GM19099 (cell line): ENCODE measurements around the gene KLHL21.

Experiments used
- POLR2A ChIP-seq: IDR thresholded peaks from 3 replicates; pipeline ENCODE4 v1.6.1; 2011; ENCODE audit warnings: low read depth; ENCODE audit not compliant: insufficient read length; ENCODE audit errors: extremely low read depth

Gene KLHL21, protein sequence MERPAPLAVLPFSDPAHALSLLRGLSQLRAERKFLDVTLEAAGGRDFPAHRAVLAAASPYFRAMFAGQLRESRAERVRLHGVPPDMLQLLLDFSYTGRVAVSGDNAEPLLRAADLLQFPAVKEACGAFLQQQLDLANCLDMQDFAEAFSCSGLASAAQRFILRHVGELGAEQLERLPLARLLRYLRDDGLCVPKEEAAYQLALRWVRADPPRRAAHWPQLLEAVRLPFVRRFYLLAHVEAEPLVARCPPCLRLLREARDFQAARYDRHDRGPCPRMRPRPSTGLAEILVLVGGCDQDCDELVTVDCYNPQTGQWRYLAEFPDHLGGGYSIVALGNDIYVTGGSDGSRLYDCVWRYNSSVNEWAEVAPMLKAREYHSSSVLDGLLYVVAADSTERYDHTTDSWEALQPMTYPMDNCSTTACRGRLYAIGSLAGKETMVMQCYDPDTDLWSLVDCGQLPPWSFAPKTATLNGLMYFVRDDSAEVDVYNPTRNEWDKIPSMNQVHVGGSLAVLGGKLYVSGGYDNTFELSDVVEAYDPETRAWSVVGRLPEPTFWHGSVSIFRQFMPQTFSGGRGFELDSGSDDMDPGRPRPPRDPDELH

DNA sequence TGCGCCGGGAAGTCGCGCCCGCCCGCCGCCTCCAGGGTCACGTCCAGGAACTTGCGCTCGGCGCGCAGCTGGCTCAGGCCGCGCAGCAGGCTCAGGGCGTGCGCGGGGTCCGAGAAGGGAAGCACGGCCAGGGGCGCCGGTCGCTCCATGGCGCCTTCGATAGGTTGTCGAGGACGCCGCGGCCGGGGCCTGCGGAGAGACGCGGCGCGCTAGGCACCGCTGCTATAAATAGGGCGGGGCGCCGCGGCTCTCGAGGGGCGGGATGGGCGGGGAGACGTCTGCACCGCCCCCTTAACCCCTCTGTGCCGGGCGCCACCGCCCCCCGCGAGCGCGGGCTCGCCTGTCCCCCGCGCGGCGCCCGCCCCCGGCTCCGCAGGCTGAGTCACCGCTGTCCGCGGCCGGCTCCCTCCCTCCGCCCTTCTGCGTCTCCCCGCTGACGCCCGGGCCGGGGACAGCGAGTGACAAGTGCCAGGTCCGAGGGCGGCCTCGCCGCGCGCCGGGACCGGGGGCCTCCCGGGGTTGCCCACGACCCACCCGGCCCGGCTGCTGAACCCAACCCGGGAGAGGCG, at the start of gene KLHL21:
TSS of gene KLHL21 (minus strand) at position 201 of the 569 bp plus-strand sequence. CDS start at position 149, 52 bp downstream.
- peak; percentile 90 for TF ChIP-seq POLR2A

DNA sequence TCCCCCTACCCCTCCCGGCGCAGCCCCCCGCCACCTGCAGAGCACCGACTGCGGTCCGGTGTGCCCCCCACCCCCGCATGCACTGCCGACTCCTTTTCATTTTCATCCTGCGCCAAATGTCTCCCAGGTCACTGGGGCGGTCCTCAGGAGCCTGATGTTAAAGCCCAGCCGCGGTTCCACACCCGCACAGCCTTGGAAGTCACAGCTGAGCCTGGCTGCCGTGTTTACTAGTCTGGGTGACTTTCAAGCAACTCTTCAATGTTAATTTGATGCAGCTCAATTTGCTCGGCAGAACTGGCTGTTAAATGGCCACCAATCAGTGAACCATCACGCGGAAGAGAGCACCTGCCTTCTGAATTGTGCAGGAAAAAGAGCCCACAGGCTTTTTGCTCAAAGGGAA, 49.2 kb upstream of the KLHL21 start:
- no peak for TF ChIP-seq POLR2A

DNA sequence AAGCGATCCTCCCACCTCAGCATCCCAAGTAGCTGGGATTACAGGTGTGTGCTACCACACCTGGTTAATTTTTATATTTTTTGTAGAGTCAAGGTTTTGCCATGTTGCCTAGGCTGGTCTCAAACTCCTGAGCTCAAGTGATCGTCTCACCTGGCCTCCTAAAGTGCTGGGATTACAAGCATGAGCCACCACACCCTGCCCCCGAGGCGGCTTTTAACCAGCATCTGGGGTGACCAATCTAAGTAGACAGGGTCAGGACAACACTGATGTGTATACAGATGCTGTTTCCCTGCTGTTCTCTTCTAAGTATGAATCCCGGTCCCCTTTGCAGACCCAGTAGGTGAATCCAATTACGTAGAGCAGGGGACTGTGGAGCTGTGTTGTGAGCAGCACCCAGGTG, 45.9 kb upstream of the KLHL21 start:
- no peak for TF ChIP-seq POLR2A

DNA sequence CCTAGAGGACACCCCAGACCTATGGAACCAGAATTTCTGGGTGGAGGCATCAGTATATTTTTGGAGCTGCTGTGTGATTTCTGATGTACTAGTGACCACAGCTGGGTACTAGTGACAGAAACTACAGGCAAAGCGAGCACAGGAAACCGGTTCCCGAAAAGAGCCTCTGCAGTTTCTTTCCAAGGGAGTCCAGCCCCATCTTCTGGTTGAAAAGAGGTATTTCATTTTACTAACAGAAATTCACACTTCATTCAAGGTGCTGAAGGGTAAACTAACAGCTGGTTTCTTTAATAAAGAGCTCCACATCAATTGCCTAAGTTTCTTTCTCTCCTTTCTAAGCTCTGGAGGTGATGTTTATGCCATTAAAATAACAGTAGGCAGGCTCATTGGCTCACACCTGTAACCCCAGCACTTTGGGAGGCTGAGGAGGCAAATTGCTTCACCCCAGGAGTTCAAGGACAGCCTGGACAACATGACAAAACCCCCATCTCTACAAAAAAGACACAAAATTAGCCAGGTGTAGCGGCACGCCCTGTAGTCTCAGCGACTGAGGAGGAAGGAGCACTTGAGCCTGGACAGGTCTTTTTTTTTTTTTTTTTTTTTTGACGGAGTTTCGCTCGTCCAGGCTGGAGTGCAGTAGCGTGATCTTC, 44.0 kb upstream of the KLHL21 start:
- no peak for TF ChIP-seq POLR2A

DNA sequence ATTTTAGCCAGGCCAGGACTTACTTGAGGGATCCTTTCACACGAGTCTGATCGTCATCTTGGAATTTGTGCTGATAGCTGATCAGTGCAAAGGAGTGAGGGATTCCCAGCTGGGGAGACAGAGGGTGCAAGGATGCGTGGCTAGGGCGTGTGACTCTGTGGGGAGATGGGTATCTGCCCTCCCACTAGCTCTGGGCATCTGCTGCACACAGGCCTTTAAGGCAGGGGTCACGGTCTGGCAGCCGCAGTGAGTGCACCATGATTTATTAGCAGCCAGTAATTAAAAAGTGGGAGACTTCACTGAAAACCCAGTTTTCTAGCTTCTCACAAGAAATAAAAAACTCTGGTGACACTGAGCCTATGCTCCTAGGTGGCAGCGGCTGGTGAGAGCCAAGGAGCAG, 42.3 kb upstream of the KLHL21 start:
- no peak for TF ChIP-seq POLR2A

DNA sequence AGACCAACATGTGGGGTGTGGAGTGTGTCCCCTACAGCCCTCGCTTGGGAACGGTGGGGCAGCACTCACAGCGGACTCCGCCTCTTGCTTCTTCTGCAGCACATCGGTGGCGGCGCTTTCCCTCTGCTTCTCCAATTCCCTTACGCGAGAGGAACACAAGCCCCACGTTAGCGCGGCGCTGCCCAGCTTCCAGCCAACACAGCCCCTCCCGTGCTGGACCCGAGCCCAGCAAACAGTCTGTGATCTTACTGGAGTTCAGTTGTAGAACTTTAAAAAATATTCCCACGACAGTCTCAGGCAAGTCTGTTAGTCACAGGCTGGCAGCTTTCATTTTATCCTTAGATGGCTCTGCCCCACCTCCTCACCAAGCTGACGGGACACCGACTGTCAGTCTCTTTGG, 35.6 kb upstream of the KLHL21 start:
- TF ChIP-seq POLR2A: no peak

DNA sequence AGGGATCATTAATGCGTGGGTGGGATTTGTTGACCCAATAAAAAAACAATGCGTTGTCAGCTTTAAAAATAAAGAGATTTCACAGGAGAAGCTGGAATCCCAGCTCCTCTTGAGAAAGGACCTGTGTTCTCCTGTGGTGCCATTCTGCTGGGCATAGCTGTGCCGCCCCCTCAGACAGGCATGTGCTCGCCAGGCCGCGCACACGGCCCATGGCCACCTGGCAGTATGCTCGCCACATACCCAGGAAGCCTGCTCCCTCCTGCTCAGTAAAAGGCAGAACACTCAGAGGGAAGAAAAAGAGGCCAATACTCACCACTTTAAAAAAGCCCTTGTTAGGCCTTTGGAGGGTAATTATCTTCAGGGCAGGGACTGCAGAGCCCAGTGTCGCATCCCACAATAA, 35.1 kb upstream of the KLHL21 start:
- no peak for TF ChIP-seq POLR2A

DNA sequence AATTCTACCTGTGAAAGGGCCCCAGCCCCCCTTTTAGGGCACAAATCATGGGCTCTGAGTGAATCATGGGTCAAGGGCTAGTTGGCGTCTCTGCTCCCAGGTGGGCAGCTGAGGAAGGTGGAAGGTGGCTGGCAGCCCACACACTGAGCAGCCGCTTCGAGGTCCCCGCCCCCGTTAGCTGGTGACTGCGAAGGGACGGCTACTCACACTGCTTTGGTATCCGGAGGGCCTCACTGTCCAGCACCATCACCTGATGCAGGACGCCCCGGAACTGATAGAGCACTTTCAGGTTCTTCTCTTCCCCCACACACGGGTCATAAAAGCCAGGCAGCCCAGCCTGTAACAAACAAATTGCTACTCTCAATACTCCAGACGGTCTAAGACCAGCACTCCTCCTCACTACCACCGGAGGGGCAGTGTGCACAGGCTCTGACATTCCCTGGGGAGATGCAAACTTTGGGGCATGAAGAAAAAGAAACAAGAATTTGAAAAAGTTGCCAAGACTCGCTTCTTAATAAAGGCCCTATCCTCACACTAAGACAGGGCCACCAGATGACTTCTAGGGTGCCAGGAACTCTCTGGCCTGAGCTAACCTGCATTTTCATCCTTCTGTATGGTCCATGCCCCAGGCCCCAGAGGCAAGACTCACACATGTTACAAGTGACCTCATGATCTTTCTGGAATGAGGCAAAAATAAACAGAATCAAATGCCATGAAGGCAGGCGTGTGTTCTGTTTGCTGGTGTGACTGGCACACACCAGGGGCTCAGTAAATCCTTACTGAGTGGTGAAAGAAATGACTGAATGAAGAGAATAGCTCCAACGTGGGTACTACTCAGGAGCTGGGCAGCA, 33.5 kb upstream of the KLHL21 start:
- TF ChIP-seq POLR2A: no peak

DNA sequence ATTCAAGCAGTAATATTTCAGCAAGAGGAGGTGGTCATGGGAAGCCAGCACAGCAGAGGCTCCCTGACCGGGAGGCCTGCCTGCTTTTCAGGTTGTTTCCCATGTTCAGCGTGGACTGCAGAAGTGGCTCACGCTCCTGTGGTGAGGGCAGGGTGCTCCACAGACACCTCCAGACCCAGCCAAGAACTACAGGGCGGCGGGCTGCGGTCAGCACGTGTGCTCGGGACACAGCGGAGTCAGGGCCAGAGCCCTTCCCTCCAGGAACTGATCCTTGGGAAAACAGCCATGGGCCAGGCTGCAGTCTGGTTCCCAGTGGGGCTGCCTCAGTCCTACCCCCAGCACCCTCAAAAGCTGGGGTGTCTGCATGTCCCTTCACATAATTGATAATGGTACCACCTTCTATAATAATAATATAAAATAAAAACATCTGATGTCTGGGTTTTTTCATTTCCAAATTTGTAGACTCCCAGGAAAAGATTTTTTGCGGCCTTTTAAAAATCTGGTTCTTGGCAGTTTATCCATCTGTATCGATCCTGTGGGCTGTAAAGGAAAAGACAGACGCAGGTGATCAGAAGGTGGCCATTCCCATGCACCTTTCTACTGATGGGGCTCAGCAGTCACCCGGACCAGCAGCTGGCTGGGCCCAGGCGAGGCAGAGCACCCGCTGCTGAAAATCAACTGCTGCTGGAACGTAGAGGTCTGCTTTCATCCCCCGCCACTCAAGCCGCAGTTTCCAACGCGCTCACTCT, 32.7 kb upstream of the KLHL21 start:
- no peak for TF ChIP-seq POLR2A

DNA sequence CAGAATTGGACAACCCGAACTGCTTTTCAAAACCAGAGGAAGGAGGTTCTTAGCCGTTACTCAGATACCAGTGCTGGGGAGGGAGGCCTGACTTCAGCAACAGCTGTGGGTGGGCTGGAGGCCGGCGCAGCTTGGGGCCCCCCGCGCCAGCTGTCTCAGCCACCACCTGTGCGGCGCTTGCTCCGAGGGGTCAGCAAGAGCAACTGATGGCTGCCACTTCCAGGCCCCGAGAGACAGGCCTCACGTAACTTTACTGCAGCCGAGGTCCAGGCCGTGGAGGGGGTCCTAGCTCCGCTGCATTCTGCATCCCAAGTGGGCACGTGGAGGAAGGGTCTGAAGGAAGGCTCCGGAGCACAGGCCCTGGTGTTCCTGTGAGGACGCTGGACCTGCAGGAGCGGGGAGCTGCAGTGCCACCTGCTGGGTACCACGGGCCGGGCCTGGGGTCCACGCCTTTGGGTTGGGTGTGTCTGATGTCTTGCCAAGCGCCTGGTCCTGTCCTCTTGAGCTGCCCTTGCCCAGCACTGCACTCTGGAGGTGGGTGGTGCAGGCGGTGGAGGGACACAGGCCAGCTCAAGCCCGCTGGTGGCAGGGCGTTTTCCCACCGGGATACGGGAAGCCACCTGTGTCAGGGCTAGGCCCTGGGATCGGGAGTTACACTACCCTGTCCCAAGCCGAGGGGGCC, 31.8 kb upstream of the KLHL21 start:
- no peak for TF ChIP-seq POLR2A

DNA sequence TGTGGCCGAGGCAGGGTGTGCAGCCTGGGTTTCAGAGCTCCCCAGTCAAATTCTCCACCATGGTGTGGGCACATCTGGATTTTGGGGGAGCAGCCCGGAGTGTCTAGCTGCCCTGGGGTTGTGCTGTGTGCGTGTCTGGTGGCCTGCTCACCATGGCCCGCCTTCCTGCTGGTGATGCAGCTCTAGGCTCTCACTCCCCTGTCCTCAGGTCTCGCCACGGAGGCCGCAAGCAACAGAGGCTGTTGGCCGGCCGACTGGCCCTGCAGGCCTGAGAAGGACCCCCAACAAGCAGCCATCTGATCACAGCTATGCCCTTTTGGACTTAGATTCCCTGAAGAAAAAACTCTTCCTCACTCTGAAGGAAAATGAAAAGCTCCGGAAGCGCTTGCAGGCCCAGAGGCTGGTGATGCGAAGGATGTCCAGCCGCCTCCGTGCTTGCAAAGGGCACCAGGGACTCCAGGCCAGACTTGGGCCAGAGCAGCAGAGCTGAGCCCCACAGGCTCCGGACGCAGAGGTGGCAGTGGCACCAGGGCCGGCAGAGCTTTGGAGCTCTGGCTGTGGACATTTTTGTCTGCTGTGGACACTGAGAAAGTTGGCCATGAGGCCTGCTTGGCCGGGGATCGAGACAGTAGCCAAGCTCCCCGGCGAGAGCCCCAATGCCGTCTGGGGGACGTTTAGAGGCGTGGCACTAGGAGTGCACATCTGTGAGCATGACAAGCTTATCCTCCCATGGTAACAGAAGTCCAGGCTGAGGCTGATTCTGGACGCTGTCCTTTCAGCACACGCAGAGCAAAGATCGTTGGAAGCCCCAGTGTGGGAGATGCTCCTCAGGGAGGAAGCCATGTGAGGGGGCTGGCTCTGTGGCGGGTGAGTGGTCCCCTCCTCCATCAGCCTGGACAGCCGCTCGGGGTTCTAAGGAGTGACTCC, 30.2 kb upstream of the KLHL21 start:
- TF ChIP-seq POLR2A: no peak

DNA sequence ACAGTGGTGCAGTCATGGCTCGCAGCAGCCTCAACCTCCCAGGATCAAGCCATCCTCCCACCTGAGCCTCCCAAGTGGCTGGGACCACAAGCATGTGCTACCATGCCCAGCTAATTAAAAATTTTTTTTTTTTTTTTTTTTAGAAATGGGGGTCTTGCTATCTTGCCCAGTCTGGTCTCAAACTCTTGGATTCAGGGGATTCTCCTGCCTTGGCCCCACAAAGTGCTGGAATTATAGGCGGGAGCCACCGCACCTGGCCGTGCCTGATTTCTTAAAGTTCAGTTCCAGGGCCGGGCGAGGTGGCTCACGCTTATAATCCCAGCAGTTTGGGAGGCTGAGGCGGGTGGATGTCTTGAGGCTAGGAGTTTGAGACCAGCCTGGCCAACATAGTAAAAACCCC, 28.4 kb upstream of the KLHL21 start:
- no peak for TF ChIP-seq POLR2A
